Glomerular visceral epithelial cell (primary cell): Measurements from ENCODE around the gene PCSK5.
"Not testable (repeated sequence)": the region's sequence is repeated elsewhere in the genome, so short reads cannot be mapped to it uniquely, and the experiment has no call there.

Experiments
- DNase-seq: peaks from one replicate; pipeline ENCODE4 v3.0.0-alpha.2; 2016; ENCODE audit errors: extremely low spot score

Gene PCSK5

DNA sequence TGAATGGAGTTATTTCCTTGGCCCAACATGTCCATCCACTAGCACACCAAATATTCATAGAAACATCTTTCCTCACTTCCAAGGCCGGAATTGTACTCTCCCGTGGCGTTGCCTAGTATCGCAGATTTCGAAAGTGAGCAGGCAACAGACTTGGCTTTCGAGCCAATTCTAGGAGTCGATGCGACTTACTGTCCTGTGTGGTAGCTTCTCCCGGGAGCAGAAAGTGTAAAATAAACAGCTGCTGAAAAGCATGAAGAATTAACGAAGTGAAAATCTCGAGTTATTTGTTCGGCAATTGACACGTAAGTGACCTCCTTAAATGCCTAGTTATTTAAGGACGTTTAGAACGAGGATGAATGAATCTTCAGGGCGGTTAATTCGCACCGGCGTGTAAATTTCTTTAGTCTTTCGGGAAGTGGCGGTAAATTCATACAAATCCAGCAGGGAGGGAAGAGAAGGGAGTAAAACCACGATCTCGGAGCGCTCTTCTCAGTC, 449 bp upstream of the PCSK5 start:
- DNase-seq = peak; percentile 32

DNA sequence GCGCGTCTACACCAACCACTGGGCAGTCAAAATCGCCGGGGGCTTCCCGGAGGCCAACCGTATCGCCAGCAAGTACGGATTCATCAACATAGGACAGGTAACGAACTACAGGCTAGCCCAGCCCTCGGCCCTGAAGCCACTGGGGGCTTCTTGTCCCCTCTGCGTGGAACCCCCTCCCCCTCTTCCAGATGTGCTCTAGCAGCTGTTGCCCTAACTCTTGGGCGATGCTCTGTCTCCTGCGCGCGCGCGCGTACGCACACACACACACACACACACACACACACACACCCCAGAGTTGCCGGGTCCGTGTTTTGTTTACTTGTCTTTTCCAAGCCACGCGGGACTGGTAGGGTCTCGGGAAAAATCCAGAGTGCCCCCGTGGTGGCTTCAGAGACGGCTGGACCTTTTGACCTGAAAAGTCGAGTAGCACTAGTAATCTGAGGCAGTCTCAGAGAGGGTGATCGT, 836 bp downstream of the PCSK5 start:
- no peak for DNase-seq

DNA sequence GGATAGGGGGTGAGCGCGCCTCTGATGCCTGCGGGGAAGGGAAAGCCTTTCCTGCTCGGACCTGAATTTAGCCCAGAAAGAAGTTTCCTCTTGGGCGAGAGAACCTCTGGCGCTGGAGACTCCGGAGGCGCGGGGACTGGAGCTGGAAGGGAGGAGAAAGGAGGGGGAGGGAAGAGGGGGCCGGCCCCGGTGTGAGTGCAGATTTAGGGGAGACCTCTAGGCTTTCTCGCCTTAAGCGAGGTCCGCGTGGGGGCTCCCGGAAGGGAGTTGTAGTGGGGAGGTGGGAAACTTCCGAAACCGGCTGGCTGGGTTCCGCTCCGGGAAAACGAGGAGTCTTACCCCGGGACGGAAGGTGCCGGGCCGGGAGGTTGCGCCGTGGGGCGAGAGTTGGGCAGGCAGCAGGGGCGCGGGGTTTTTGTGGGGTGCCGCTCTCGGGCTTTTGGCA, 1.3 kb downstream of the PCSK5 start:
- no peak for DNase-seq

DNA sequence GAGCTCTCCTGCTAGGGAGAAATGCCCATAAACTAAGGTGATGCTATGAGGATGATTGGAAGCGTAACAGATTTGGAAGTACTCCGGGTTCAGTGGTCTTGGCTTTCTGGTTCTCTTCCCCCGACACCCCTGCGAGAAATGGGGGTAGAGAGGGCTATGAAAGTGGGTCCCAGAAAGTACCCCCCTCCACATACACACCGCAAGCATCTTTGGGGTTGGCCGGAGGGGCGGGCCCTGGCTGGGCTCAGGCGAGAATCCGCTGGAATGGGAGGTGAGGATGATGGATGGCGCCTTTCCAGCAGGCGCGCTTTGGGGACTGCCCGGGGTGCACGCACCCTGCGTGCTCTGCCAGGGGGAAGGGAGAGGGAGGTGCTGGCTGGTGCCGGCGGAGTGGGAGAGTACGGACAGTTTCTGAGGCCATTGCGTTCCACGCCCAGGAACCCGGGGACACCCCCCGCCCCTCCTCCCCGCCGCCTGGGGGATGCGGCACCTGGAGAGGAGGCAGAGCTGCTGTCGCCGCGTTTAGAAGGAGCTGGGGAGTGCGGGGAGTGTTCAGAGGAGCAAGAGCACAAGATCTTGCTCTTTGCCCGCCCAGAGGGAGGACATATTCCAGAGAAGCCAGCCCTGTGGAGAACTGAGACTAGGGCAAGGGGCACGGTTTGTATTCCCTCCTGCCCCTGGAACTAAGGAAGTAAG, 1.9 kb downstream of the PCSK5 start:
- DNase-seq = no peak

DNA sequence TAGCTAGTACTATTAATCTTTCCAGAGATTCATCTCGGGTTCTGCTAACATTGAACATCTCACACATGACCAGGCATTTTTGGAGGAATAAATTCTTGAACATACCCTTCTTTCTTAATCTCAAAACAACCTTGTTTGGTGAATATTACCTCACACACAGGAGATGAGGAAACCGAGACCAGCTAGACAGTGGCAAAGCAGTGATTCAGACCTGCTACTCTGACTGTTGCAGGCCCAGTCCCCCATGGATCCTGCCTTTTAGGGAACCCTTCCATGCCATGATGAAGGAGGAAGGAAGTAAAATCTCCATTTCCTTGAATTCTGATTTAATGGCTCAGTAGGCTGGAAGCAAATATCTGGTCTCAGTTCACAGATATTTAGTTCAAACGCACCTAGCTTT, 2.6 kb downstream of the PCSK5 start:
- no peak for DNase-seq

DNA sequence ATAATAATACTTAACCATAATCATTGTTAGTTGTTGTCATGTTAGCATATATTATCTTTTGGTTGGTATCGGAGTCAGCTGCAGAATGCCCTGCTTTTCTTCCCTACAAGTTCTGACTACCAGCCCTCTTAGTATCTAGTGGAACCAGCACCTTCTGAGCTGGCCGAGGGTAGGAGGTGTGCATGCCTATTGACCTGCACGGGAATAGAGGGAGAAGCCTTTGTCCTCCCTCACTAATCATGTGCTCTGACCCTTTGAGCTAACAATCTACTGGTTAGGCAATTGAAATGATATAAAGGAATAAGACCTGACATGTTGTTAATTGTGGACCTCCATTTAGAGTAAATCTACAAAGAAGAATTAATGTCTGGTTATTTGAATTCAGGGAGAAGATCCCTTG, 4.1 kb downstream of the PCSK5 start:
- no peak for DNase-seq

DNA sequence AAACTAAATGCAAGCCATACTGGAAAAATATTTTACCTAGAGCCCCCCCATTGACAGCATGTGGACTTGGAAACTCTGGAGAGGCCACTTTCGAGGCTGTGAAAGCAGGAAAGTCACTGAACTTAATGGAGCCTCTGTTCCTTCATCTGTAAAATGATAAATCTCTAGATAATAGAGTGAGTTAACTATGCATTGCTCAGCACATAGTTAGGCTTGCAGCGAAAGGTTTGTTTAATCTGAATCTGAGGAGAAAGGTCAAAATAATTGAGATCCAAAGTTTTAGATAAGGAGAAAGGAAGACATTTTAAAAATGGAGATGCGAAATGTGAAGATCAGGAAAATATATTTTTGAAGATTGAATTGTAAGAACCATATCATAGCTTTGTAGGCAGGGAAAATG, 4.6 kb downstream of the PCSK5 start:
- no peak for DNase-seq

DNA sequence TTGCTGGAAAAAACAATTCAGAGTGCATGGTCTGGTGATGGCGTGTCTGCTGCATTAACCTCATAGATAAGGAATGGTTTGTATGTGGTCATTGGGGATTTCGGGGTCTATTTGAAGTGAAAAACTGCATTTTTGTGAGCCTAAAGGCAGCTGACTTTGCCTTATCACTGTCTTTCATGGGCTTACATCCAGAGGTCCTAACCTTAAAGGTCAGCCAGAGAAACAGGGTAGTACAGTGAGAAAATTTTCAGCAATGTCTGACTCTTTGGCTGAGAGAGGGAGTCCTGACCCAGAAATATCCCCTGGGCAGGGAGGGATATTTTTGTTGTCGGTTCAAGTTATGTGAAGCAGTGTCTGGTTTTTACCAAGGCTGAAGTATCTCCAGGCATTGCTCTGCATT, 5.7 kb downstream of the PCSK5 start:
- DNase-seq = no peak

DNA sequence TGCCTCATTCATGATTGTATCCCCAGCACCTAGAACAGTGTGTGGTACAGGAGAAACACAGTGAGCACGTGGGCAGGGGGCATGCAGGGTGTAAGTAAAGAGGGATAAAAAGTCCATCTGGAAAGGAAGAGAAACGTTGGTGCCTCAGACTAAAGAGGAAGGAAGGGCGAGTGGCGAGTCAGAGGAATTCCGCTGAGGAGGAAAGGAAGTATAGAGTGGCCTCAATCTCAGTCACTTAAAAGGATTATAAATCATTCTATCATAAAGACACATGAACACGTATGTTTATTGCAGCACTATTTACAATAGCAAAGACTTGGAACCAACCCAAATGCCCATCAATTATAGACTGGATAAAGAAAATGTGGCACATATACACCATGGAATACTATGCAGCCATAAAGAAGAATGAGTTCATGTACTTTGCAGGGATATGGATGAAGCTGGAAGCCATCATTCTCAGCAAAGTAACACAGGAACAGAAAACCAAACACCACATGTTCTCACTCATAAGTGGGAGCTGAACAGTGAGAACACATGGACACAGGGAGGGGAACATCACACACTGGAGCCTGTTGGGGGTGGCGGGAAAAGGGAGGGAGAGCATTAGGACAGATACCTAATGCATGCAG, 10.5 kb downstream of the PCSK5 start:
- not testable (repeated sequence) for DNase-seq

DNA sequence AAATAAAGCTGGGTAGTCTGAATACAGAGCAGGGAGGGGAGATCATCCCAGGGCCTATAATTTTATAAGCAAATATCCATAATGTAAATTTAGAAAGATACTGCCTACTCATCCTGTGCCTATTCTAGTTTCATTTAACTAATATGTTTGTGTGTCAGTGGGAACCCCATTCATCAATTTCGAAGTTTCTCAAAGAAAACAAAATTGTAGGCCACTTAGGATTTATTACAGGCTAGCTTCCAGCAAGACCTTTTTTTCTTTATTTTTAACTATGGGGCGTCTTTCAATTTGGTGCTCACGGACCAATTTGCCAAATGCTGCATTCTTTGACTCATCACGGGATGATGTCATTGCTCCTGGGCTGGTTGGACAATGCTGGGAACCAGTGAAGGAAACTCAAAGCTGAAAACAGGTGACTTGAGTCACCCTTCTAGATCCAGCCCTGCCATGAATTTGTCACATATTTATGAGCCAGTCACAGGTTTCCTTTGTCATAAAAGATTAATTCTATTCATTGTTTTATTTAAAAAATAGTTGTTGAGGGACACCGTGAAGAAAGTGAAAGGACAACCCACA, 13.4 kb downstream of the PCSK5 start:
- DNase-seq = peak; percentile 14

DNA sequence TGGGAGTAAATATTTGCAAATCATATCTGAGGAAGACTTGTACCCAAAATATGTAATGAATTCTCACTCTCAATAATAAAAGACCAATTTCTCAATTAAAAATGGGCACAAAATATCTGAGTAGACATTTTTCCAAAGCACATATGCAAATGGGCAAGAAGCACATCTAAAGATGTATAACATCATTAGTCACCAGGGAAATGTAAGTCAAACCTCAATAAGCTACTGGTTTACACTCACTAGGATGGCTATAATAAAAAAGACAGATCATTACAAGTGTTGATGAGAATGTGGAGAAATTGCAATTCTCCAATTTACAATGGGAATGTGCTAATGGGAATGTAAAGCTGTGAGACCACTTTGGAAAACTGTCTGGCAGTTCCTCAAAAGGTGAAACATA, 13.9 kb downstream of the PCSK5 start:
- DNase-seq = no peak

DNA sequence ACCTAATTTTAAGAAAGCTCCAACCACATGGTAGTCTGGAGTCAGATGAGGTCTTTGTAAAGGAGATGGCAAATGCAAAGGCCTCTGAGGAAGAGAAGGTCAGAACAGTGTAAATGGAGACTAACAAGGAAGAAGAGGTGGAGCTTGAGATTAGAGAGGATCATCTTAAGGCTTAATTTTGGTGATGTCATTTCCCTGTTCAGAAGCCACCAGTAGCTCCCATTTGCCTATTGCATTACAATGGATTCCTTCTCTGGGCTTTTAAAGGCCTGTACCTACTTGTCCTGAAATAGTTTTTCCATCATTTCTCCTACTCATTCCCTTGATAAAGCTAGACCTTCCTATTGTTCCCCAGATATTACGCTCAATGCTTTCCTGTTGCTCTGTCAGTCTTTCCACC, 16.1 kb downstream of the PCSK5 start:
- no peak for DNase-seq

DNA sequence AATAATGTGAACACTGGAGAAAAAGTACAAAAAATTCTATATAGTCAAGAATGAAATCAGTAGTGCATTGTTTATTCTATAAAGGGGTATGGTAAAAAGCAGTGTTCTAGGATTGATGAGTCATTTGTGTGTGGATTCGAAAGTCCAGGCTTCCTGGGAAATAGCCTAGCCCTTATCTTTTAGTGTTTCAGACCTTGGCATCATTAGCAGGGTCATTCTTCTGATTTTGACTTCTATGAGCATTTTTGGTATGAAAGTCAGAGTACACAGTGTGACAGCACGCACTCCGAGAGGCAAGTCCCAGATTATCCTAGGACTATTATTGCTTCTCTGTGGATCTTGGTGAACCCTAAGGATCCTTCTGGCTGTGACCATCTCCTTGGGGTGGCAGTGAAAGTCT, 16.9 kb downstream of the PCSK5 start:
- DNase-seq = no peak

DNA sequence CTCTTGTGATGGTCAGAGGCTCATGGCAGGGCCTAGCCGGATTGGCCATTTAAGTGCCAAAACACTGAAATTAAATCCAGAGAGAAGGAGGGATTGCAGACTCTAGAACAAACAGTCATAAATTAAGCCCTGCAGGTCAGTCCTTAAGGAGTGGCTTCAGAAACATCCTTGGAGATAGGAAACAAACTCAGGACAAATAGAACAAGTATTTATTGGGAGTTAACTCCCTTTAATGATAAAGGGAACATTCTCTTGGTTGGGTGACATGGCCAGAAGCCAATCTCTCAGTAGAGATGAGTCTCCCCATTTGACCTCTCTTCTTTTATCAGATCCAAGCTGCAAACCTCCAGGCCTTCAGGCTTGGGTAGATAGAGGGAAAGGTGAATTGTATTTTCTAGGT, 17.4 kb downstream of the PCSK5 start:
- DNase-seq = no peak

DNA sequence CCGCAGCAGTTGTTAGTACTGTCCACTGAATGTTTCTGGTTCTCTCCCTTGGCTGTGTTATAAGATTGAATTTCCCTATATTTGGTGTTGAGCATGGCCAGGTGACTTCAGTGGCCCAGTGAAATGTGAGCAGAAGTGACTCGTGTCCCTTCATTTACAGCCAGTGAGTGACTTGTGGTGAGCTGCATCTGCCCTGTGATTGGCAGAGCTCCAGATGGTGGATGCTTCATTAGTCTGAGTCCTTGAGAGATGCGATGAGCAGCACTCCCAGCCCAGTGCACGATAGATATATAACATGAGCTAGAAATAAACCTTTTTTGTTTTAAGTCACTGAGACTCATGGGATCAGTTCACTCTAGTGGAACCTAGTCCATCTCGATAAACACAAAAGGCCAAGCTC, 19.3 kb downstream of the PCSK5 start:
- DNase-seq = no peak

DNA sequence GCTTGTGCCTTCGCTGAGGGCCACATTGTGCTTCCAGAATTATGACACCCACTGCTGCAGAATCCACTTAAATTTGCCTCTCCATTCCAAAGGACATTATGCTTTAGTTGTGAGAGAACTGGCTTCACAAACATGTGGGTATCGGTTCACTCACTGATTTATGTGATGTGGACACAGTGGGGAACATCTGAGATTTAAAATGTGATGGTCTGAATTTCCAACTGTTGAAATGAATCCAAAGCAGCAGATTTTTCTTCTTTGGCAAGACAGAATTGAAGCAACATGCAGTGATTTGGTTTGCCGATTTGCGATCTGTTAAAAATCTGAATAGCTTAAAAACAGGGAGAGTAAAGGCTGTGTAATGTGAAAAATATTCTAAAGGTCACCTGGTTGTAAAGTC, 20.3 kb downstream of the PCSK5 start:
- DNase-seq = no peak

DNA sequence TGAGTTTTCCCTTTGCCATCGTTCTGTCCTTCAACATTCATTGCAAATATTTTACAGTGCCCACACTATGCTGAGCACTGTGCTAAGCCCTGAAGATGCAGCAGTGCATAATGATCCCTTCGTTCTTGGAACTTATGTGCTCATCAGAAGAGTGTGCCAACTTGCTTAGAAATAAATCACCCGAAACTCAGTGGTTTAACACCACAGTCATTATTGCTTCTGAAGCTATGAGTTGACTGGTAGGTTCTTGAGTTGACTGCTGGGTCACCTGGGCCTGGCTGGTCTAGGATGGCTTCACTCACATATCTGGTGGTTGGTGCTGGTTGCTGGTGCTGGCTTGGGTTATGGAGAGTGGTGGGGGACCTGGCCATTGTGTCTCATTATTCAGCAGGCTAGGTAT, 20.9 kb downstream of the PCSK5 start:
- DNase-seq = no peak

DNA sequence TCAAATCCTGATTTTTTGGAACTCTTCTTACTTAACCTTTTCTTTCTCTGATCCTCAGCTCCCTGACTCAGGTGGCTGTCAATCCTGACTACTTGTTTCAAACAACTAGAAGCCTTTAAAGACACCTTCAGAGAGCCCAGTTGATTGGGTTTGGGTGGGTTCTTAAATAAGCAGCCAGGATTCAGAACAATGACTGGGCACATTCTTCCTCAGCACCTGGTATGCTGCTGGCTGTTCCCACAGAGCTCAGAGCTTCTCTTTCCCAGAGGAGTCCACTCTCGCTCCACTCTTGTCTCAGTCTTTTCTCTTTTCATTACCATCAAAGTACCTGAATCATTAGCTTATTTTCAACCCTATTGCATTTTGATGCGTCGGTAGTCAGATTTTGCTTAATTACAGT, 22.5 kb downstream of the PCSK5 start:
- no peak for DNase-seq

DNA sequence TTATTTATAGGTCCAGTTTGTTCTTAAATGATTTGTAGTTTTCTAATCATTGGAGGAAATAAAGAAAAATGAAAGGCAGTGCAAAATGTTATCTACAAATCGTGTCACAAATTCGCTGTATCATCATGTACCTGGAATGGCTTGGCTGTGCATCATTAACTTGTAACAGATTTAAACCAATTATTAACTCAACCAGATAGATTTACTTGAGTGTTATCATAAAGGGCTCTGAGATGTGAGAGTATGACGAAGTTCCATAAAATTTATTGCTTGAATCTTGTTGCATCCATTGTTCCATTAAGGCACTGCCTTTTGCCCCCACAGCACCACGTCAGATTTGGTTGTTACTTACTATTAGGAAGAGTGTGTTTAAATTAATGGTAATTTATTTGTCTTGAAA, 23.5 kb downstream of the PCSK5 start:
- DNase-seq = no peak

DNA sequence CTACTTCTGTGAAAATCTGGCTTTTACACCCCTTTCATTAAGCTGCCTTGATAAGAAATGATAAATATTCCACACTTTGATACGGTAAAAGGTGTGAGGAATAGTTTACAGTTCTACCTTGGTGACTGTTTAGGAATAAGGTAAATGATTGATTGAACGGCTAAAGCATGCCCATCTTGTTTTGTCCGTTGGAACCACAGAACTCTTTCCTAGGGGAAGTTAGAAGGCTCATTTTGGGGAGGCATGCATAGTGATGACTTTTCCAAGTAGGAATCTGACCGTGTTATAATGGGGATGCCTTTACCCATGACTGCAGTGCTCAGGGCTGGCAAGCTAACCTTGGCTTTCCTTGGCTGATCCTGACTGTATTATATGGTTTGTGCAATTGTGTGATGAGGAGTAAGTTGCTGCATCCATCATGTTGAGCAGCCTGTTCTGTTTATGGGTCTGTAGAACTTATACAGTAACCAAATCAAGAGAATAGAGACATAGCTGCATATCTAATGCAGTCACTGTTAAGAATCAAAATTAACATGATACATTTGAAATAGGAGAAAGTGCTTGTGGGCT, 24.5 kb downstream of the PCSK5 start:
- no peak for DNase-seq

DNA sequence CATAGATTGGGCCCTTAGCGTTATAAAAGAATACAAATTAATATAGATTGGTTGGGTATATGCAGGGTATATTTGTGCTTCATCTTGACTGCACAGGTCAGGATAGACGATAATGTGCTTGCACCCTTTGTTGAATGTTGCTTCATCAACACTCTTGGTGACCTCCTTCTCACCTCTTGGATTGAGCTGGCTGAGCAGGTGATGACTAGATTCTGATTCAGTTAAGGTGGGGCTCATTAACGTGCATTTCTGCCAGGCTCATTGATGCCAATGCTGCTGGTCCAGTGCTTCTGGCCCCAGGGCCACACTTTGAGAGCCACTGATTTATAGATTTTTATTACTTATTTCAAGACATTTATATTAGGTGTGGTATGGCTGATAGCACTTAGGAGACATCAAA, 27.7 kb downstream of the PCSK5 start:
- DNase-seq = no peak

DNA sequence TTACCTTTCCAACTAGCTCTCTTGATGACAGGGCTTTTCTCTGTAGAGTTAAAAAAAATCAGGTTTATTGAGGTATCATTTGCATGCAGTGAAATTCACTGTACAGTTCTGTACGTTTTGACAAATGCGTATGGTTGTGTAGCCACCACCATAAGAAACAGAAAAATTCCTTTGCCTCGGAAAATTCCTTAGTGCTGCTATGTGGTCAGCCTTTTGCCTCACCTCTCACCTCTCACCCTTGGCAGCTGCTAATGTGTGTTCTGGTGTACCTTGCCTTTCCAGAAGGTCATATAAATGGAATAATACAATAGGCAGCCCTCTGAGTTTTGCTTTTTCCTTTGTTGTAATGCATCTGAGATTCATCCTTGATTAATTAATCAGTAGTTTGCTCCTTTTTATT, 28.4 kb downstream of the PCSK5 start:
- no peak for DNase-seq
